HFFc6 (cell line): ENCODE results near the gene SHANK1. TPM values are rescaled to one million over a fixed set of nuclear protein-coding genes. Genes with fewer than 3 reads are reported as not detected.

Experiments
- DNase-seq: peaks from one replicate; pipeline ENCODE4 v3.0.0-alpha.2; 2018
- H3K27ac Mint-ChIP-seq: 2 replicates; pipeline ENCODE4 v1.8.0; 2020; ENCODE audit warnings: mild to moderate bottlenecking, mixed read lengths
- H3K27me3 Mint-ChIP-seq: 2 replicates; pipeline ENCODE4 v1.8.0; 2021; ENCODE audit warnings: mild to moderate bottlenecking, moderate library complexity, mixed read lengths; ENCODE audit not compliant: insufficient read depth
- H3K36me3 Mint-ChIP-seq: 2 replicates; pipeline ENCODE4 v1.8.0; 2021; ENCODE audit warnings: low read depth, mixed read lengths
- H3K4me1 Mint-ChIP-seq: 2 replicates; pipeline ENCODE4 v1.8.0; 2020; ENCODE audit warnings: low read depth, mixed read lengths
- H3K4me3 Mint-ChIP-seq: 2 replicates; pipeline ENCODE4 v1.8.0; 2020; ENCODE audit warnings: mild to moderate bottlenecking, moderate library complexity, mixed read lengths
- H3K9me3 Mint-ChIP-seq: 2 replicates; pipeline ENCODE4 v1.8.0; 2020; ENCODE audit warnings: mild to moderate bottlenecking, mixed read lengths
- CTCF ChIP-seq: fragments of 200-600 bp; sonication (generic); IDR thresholded peaks from 2 replicates; pipeline ENCODE4 v1.5.0; 2021; ENCODE audit warnings: antibody characterized with exemption, mild to moderate bottlenecking
- total RNA-seq, 6 experiments: library from RNA; stranded (reverse); fragmentation: NEBNext Ultra II Directional; extraction: Animal tissue kit (Norgen Biotek cat#: 25700); gene quantifications; 2 replicates in 1 of 6; 3 replicates in 5 of 6; pipeline ENCODE4 v1.2.3, GENCODE V29; 2021

The SHANK1 gene
- total RNA-seq, 6 experiments from 2014 or later, result 5.4 to 16.7 (median 14.7) TPM

GRCh38 chr19:50654882-50655281 is 64.7 kb downstream of the SHANK1 start:
- DNase-seq, result no peak
- Mint-ChIP-seq H3K27ac (no peak overlapping the region), H3K4me3 (no peak overlapping the region), H3K4me1 (peaks cover 14% of the 10 kb centered on the region), H3K36me3 (no peaks in the 10 kb centered on the region), H3K9me3 (peaks cover 6% of the 10 kb centered on the region; the same call in 1 of the 2 replicates), H3K27me3 (peaks cover 21% of the 10 kb centered on the region)
- TF ChIP-seq CTCF, result no peak

GRCh38 chr19:50652722-50653121 is 66.9 kb downstream of the SHANK1 start:
- Mint-ChIP-seq H3K4me1 (peaks cover 5% of the 10 kb centered on the region), H3K36me3 (no peaks in the 10 kb centered on the region), H3K4me3 (no peak overlapping the region), H3K27me3 (peaks cover 21% of the 10 kb centered on the region), H3K9me3 (no peaks in the 10 kb centered on the region; the same call in 1 of the 2 replicates), H3K27ac (no peak overlapping the region)
- TF ChIP-seq CTCF, result no peak
- DNase-seq, result no peak

GRCh38 chr19:50651174-50651573 is 68.4 kb downstream of the SHANK1 start:
- no peak overlapping the region for H3K4me3 Mint-ChIP-seq
- H3K4me1 Mint-ChIP-seq, result no peaks in the 10 kb centered on the region
- H3K9me3 Mint-ChIP-seq, result no peaks in the 10 kb centered on the region; the same call in 1 of the 2 replicates
- H3K36me3 Mint-ChIP-seq, result no peaks in the 10 kb centered on the region
- H3K27ac Mint-ChIP-seq, result no peak overlapping the region
- no peak for TF ChIP-seq CTCF
- no peak for DNase-seq
- H3K27me3 Mint-ChIP-seq, result peaks cover 16% of the 10 kb centered on the region

GRCh38 chr19:50649433-50650391 is 69.9 kb downstream of the SHANK1 start, which contains the start of gene C19orf81:
Gene C19orf81 (plus strand): TSS chr19:50649445. CDS start chr19:50649445, 0 bp downstream.
- Mint-ChIP-seq H3K27me3 (peaks cover 8% of the 10 kb centered on the region), H3K36me3 (no peaks in the 10 kb centered on the region), H3K4me1 (no peaks in the 10 kb centered on the region), H3K27ac (no peak within 1 kb of the TSS), H3K9me3 (no peaks in the 10 kb centered on the region; the same call in 1 of the 2 replicates), H3K4me3 (no peak within 1 kb of the TSS)
- no peak for TF ChIP-seq CTCF
- DNase-seq, result no peak

- H3K4me3 Mint-ChIP-seq, result no peak overlapping the region
- H3K27ac Mint-ChIP-seq, result no peak overlapping the region
- TF ChIP-seq CTCF, result no peak
- no peaks in the 10 kb centered on the region; the same call in 1 of the 2 replicates for H3K9me3 Mint-ChIP-seq
- H3K36me3 Mint-ChIP-seq, result no peaks in the 10 kb centered on the region
- H3K4me1 Mint-ChIP-seq, result no peaks in the 10 kb centered on the region
- DNase-seq, result no peak
- H3K27me3 Mint-ChIP-seq, result peaks cover 8% of the 10 kb centered on the region
These were observed 70.9 kb downstream of the SHANK1 start for GRCh38 chr19:50648659-50649058.
